GM12891 (cell line): ENCODE data around the gene SYT17.

Source experiments
- PAX5 ChIP-seq: IDR thresholded peaks from 2 replicates; pipeline ENCODE4 v1.6.1; 2011; ENCODE audit warnings: low read length, moderate library complexity, mild to moderate bottlenecking; ENCODE audit not compliant: insufficient read depth, severe bottlenecking
- POLR2A ChIP-seq: IDR thresholded peaks from 2 replicates; pipeline ENCODE4 v1.6.1; 2011; ENCODE audit warnings: low read depth, low read length, control low read depth
- POLR2AphosphoS5 ChIP-seq: IDR thresholded peaks from 2 replicates; pipeline ENCODE4 v1.6.1; 2011; ENCODE audit warnings: low read depth, low read length, control low read depth
- SPI1 ChIP-seq: IDR thresholded peaks from 2 replicates; pipeline ENCODE4 v1.6.1; 2011; ENCODE audit warnings: low read depth, low read length, control low read depth
- TAF1 ChIP-seq: IDR thresholded peaks from 2 replicates; pipeline ENCODE4 v1.6.1; 2011; ENCODE audit warnings: low read depth, low read length, control low read depth

GRCh38 chr16:19288872-19289799 is 121.1 kb downstream of the SYT17 start:
- no peak for TF ChIP-seq POLR2AphosphoS5
- TF ChIP-seq POLR2A, result no peak
- no peak for TF ChIP-seq TAF1
- no peak for TF ChIP-seq SPI1
- no peak for TF ChIP-seq PAX5
